Nephron progenitor cell (in vitro differentiated cells): ENCODE data around the gene UBA6.

Experiments used
- DNase-seq: peaks from one replicate; pipeline ENCODE4 v3.0.0; 2021
- H3K27ac Mint-ChIP-seq: 2 replicates; pipeline ENCODE4 v1.8.0; 2021; ENCODE audit warnings: mild to moderate bottlenecking, moderate library complexity, mixed read lengths
- H3K27me3 Mint-ChIP-seq: 2 replicates; pipeline ENCODE4 v1.8.0; 2021; ENCODE audit warnings: mild to moderate bottlenecking, low read depth, mixed read lengths; ENCODE audit not compliant: poor library complexity
- H3K36me3 Mint-ChIP-seq: 2 replicates; pipeline ENCODE4 v1.8.0; 2021; ENCODE audit warnings: low read depth, mixed read lengths
- H3K4me1 Mint-ChIP-seq: 2 replicates; pipeline ENCODE4 v1.8.0; 2021; ENCODE audit warnings: mixed read lengths
- H3K4me3 Mint-ChIP-seq: 2 replicates; pipeline ENCODE4 v1.8.0; 2021; ENCODE audit warnings: mild to moderate bottlenecking, moderate library complexity, mixed read lengths
- H3K9me3 Mint-ChIP-seq: 2 replicates; pipeline ENCODE4 v1.8.0; 2021; ENCODE audit warnings: mild to moderate bottlenecking, moderate library complexity, mixed read lengths
- CTCF ChIP-seq: fragments of 200-600 bp; sonication (generic); IDR thresholded peaks from 2 replicates; pipeline ENCODE4 v1.5.0; 2021; ENCODE audit warnings: antibody characterized with exemption

The UBA6 gene

DNA sequence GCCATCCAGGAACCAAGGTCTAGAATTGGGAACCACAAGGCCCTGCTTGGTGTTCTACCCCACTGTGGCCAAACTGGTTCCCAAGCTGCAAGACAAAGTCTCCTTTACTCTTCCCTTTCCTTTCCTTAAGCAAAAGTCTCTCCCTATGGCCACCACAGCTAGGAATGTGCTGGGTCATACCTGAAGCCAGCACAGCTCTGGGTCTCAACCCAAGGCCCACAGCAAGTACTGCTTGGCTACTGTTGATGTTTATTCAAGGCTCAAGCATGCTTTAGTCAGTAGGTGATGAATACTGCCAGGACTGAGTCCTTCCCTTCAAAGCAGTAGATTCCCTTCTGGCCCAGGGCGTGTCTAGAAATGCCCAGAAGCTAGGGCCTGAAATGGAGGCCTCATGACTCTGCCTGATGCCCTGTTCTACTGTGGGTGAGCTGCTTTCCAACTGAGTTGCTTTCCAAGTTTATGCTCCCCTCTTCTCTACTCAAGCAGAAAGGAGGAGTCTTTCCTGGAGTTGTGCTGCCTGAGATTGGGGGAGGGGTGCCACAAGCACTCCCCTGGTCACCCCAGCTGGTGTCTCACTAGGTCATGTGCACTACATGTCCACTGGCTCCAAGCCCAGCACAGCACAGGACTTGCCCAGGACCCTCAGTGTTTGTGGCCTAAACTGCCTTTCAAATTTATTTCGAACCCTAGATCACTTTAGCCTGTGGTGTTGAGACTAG lies 97.5 kb downstream of the UBA6 start:
- H3K9me3 Mint-ChIP-seq: peaks cover 14% of the 10 kb centered on the region
- DNase-seq: no peak
- no peaks in the 10 kb centered on the region for H3K27me3 Mint-ChIP-seq
- H3K36me3 Mint-ChIP-seq: peaks cover 4% of the 10 kb centered on the region
- H3K4me3 Mint-ChIP-seq: no peak overlapping the region
- no peak for TF ChIP-seq CTCF
- peaks cover 11% of the 10 kb centered on the region for H3K4me1 Mint-ChIP-seq
- H3K27ac Mint-ChIP-seq: no peak overlapping the region

DNA sequence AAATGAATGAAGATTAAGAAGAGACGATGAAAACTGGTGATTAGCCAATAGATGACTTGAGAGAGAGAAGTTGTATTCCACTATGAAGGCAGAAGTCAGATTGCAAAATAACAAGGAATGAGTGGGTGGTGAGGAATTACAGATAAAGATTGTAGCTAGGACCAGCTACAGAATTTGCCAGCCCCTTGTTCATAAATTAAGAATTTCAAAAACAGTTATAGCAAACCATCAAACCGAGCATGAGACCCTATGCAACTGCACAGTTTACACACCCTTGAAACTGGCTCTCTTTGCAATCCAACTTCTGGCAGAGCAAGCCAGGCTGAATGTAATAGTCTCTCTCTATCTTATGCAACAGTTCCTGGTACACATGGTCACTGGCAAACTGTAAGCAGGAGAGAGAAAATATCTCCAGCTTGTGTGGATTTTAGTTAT lies 107.2 kb downstream of the UBA6 start:
- DNase-seq: no peak
- H3K4me3 Mint-ChIP-seq: no peak overlapping the region

GRCh38 chr4:67587156-67587555 lies 113.8 kb downstream of the UBA6 start:
- Mint-ChIP-seq H3K4me3 (no peak overlapping the region), H3K36me3 (no peaks in the 10 kb centered on the region), H3K9me3 (no peaks in the 10 kb centered on the region), H3K27ac (no peak overlapping the region), H3K4me1 (no peaks in the 10 kb centered on the region), H3K27me3 (peaks cover 4% of the 10 kb centered on the region)
- no peak for DNase-seq
- TF ChIP-seq CTCF: no peak

More for the DNA sequence above, 107.2 kb downstream of the UBA6 start:
- no peak for TF ChIP-seq CTCF
- Mint-ChIP-seq H3K36me3 (no peaks in the 10 kb centered on the region), H3K27ac (no peak overlapping the region), H3K27me3 (peaks cover 4% of the 10 kb centered on the region), H3K9me3 (no peaks in the 10 kb centered on the region), H3K4me1 (no peaks in the 10 kb centered on the region)

DNA sequence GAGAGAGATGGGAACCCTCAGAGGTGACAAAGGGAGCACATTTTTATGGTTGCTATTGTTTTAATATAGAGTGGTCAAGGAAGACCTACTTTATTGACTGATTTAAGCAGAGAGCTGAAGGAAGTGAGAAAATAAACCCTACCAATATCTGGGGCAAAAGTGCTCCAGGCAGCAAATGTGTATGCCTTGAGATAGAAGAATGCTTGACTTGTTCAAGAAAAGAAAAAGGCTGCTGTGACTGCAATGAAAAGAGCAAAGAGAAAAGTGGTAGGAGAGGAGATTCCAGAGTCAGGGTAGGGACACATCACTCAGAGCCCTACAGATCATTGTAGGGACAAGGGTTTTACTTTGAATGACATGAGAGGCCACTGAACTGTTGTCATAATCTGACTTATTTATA lies 116.5 kb downstream of the UBA6 start:
- no peaks in the 10 kb centered on the region for H3K27me3 Mint-ChIP-seq
- H3K27ac Mint-ChIP-seq: no peak overlapping the region
- no peak overlapping the region for H3K4me3 Mint-ChIP-seq
- H3K36me3 Mint-ChIP-seq: no peaks in the 10 kb centered on the region
- DNase-seq: no peak
- H3K9me3 Mint-ChIP-seq: no peaks in the 10 kb centered on the region
- no peaks in the 10 kb centered on the region for H3K4me1 Mint-ChIP-seq
- TF ChIP-seq CTCF: no peak

DNA sequence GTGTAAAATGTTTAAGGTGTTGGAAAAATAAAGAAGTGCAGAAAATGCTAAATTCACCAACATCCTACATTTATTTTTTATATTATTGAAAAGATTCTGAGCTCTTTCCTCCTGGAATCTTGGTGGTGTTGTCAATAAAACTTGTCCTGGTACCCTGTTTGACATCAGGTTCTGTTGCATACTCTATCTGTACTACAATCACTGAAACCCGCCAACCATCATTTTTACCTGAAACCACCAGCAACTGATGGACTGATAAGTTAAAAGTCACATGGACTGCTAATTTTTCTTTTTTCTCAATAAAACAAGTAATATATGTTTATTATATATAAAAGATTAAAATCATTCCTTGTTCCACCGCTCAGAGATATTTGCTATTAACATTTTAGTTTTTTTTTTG lies 119.0 kb downstream of the UBA6 start:
- no peaks in the 10 kb centered on the region for H3K9me3 Mint-ChIP-seq
- no peaks in the 10 kb centered on the region for H3K27me3 Mint-ChIP-seq
- no peaks in the 10 kb centered on the region for H3K36me3 Mint-ChIP-seq

More for the DNA sequence above, 119.0 kb downstream of the UBA6 start:
- Mint-ChIP-seq H3K27ac (no peak overlapping the region), H3K4me1 (no peaks in the 10 kb centered on the region), H3K4me3 (no peak overlapping the region)
- DNase-seq: no peak
- no peak for TF ChIP-seq CTCF
